Tibial nerve (tissue), 4 donors: Measurements from ENCODE around the gene TBX1.

Experiments used
- EP300 ChIP-seq, 2 donors: sonication (generic); formaldehyde crosslinking; IDR thresholded peaks; one replicate each; pipeline ENCODE4 v1.6.1; 2017; ENCODE audit warnings: antibody characterized with exemption in 2 of 2, mild to moderate bottlenecking in 1 of 2
- POLR2A ChIP-seq, 2 donors: fragments of 450-650 bp; IDR thresholded peaks; one replicate each; pipeline ENCODE4 v1.6.1; 2017; ENCODE audit warnings: antibody characterized with exemption in 2 of 2, mild to moderate bottlenecking in 2 of 2, moderate library complexity in 2 of 2
- TF ChIP-seq, protein P1 (sequence below), 5 experiments: fragments of 200-600 bp in 3 of 5; fragments of 450-650 bp in 2 of 5; sonication (generic) in 3 of 5; IDR thresholded peaks; one replicate each; pipeline ENCODE4 v1.5.1; 2016 to 2019; ENCODE audit warnings: antibody characterized with exemption in 5 of 5, mild to moderate bottlenecking in 3 of 5, moderate library complexity in 2 of 5

- TF ChIP-seq, protein P1, sequence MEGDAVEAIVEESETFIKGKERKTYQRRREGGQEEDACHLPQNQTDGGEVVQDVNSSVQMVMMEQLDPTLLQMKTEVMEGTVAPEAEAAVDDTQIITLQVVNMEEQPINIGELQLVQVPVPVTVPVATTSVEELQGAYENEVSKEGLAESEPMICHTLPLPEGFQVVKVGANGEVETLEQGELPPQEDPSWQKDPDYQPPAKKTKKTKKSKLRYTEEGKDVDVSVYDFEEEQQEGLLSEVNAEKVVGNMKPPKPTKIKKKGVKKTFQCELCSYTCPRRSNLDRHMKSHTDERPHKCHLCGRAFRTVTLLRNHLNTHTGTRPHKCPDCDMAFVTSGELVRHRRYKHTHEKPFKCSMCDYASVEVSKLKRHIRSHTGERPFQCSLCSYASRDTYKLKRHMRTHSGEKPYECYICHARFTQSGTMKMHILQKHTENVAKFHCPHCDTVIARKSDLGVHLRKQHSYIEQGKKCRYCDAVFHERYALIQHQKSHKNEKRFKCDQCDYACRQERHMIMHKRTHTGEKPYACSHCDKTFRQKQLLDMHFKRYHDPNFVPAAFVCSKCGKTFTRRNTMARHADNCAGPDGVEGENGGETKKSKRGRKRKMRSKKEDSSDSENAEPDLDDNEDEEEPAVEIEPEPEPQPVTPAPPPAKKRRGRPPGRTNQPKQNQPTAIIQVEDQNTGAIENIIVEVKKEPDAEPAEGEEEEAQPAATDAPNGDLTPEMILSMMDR (IDR thresholded peaks at IDR 0.05): no peak
- no peak for TF ChIP-seq EP300 (IDR thresholded peaks at IDR 0.05)
- TF ChIP-seq POLR2A (IDR thresholded peaks at IDR 0.05): no peak
Measured at GRCh38 chr22:19722178-19722981, 38.2 kb upstream of the TBX1 start.
